GM23338 (cell line): ENCODE data around the gene CDK5RAP2. TPM values are rescaled to one million over a fixed set of nuclear protein-coding genes. Genes with fewer than 3 reads are reported as not detected.

Experiments used
- ATAC-seq: fragments of 200-7000 bp; cut with Tn5 transposase; 3 replicates; pipeline ENCODE4 v1.9.1; 2020
- DNase-seq: peaks from one replicate; pipeline ENCODE4 v3.0.0-alpha.2; 2015; ENCODE audit warnings: low spot score
- H2AFZ ChIP-seq: fragments of 200-600 bp; sonication (generic); 2 replicates; pipeline ENCODE4 v1.8.0; 2016; ENCODE audit warnings: antibody characterized with exemption, mild to moderate bottlenecking, moderate library complexity
- H3F3A ChIP-seq: fragments of 200-600 bp; sonication (generic); replicated peaks from 2 replicates; pipeline ENCODE4 v1.8.0; 2017; ENCODE audit warnings: antibody characterized with exemption, mixed run types, low read depth
- H3K27ac ChIP-seq: fragments of 200-600 bp; sonication (generic); 2 replicates; pipeline ENCODE4 v1.6.1; 2016; ENCODE audit warnings: low read depth
- H3K27me3 ChIP-seq: fragments of 200-600 bp; sonication (generic); 2 replicates; pipeline ENCODE4 v1.8.0; 2016; ENCODE audit warnings: mild to moderate bottlenecking, mixed run types, moderate library complexity; ENCODE audit not compliant: insufficient read depth
- H3K36me3 ChIP-seq: fragments of 200-600 bp; sonication (generic); 2 replicates; pipeline ENCODE4 v1.8.0; 2016; ENCODE audit warnings: mild to moderate bottlenecking; ENCODE audit not compliant: insufficient read depth
- H3K4me1 ChIP-seq: fragments of 200-600 bp; sonication (generic); 2 replicates; pipeline ENCODE4 v1.8.0; 2016; ENCODE audit warnings: mild to moderate bottlenecking, moderate library complexity; ENCODE audit not compliant: insufficient read depth
- H3K4me2 ChIP-seq: fragments of 200-600 bp; sonication (generic); 2 replicates; pipeline ENCODE4 v1.7.1; 2017; ENCODE audit warnings: mixed run types
- H3K4me3 ChIP-seq: fragments of 200-600 bp; sonication (generic); 2 replicates; pipeline ENCODE4 v1.6.1; 2016; ENCODE audit warnings: mixed run types
- H3K79me2 ChIP-seq: fragments of 200-600 bp; sonication (generic); replicated peaks from 2 replicates; pipeline ENCODE4 v1.8.0; 2017; ENCODE audit warnings: mild to moderate bottlenecking; ENCODE audit not compliant: insufficient read depth
- H3K9me2 ChIP-seq: fragments of 200-600 bp; sonication (generic); 2 replicates; pipeline ENCODE4 v1.8.0; 2017; ENCODE audit not compliant: insufficient read depth
- H4K20me1 ChIP-seq: fragments of 200-600 bp; sonication (generic); replicated peaks from 2 replicates; pipeline ENCODE4 v1.8.0; 2017; ENCODE audit warnings: mild to moderate bottlenecking; ENCODE audit not compliant: insufficient read depth
- H3K27ac Mint-ChIP-seq: 2 replicates; pipeline ENCODE4 v1.8.0; 2020; ENCODE audit warnings: inconsistent platforms, mild to moderate bottlenecking, moderate library complexity, mixed read lengths
- H3K27me3 Mint-ChIP-seq: 3 replicates; pipeline ENCODE4 v1.8.0; 2022; ENCODE audit warnings: low read depth, mild to moderate bottlenecking, moderate library complexity, mixed read lengths, inconsistent platforms; ENCODE audit not compliant: insufficient read depth, poor library complexity
- H3K36me3 Mint-ChIP-seq: 3 replicates; pipeline ENCODE4 v1.8.0; 2021; ENCODE audit warnings: low read depth, mild to moderate bottlenecking, inconsistent platforms, moderate library complexity, mixed read lengths
- H3K4me1 Mint-ChIP-seq: 3 replicates; pipeline ENCODE4 v1.8.0; 2020; ENCODE audit warnings: mild to moderate bottlenecking, inconsistent platforms, mixed read lengths
- H3K4me3 Mint-ChIP-seq: 3 replicates; pipeline ENCODE4 v1.8.0; 2021; ENCODE audit warnings: moderate library complexity, mild to moderate bottlenecking, inconsistent platforms, mixed read lengths
- H3K9me3 Mint-ChIP-seq: 3 replicates; pipeline ENCODE4 v1.8.0; 2020; ENCODE audit warnings: moderate library complexity, mild to moderate bottlenecking, inconsistent platforms, mixed read lengths
- CREB1 ChIP-seq: fragments of 250-450 bp; sonication (Bioruptor Pico); IDR thresholded peaks from 2 replicates; pipeline ENCODE4 v1.5.0; 2020; ENCODE audit warnings: low read depth, mild to moderate bottlenecking, moderate library complexity
- CTCF ChIP-seq, 2 experiments: fragments of 200-600 bp in 1 of 2; sonication (generic) in 1 of 2; conservative IDR thresholded peaks; 2 replicates each; pipeline versions ENCODE4 v1.5.1 to v1.6.1; 2016 to 2017; ENCODE audit warnings: antibody characterized with exemption in 2 of 2, low read depth in 2 of 2, mild to moderate bottlenecking in 2 of 2, moderate library complexity in 1 of 2
- EZH2 ChIP-seq: fragments of 200-600 bp; sonication (generic); IDR thresholded peaks from one replicate; pipeline ENCODE4 v1.8.0; 2017; ENCODE audit warnings: antibody characterized with exemption, mild to moderate bottlenecking, low read depth; ENCODE audit not compliant: unreplicated experiment
- EZH2phosphoT487 ChIP-seq: fragments of 200-600 bp; sonication (generic); IDR thresholded peaks from one replicate; pipeline ENCODE4 v1.8.1; 2018; ENCODE audit warnings: antibody characterized with exemption; ENCODE audit not compliant: unreplicated experiment
- JUNB ChIP-seq: IDR thresholded peaks from one replicate; pipeline ENCODE4 v1.6.1; 2016; ENCODE audit warnings: antibody characterized with exemption; ENCODE audit not compliant: unreplicated experiment
- STAT1 ChIP-seq: IDR thresholded peaks from one replicate; pipeline ENCODE4 v1.6.1; 2016; ENCODE audit warnings: antibody characterized with exemption; ENCODE audit not compliant: unreplicated experiment
- ZNF114 ChIP-seq: fragments of 250-450 bp; sonication (Bioruptor Pico); IDR thresholded peaks from 2 replicates; pipeline ENCODE4 v1.5.0; 2020; ENCODE audit warnings: mild to moderate bottlenecking, moderate library complexity
- ZNF331 ChIP-seq: fragments of 250-450 bp; sonication (Bioruptor Pico); IDR thresholded peaks from 2 replicates; pipeline ENCODE4 v1.5.0; 2020; ENCODE audit warnings: low read depth, mild to moderate bottlenecking, moderate library complexity
- polyA plus RNA-seq: library from polyadenylated mRNA; unstranded; fragments of >200 nt; fragmentation: Nextera tagmentation; extraction: Ambion mirVana; gene quantifications from 2 replicates; pipeline ENCODE4 v1.2.1, GENCODE V29; 2016
- total RNA-seq: library from RNA; depleted of rRNA; stranded (reverse); fragments of >200 nt; shearing (Covaris generic); gene quantifications from 2 replicates; pipeline ENCODE4 v1.2.3, GENCODE V29; 2014
- TF ChIP-seq, protein P1 (sequence below): IDR thresholded peaks from 2 replicates; pipeline ENCODE4 v1.6.1; 2016; ENCODE audit warnings: antibody characterized with exemption
- TF ChIP-seq, protein P2 (sequence below): fragments of 250-450 bp; sonication (Bioruptor Pico); IDR thresholded peaks from 2 replicates; pipeline ENCODE4 v1.5.0; 2020; ENCODE audit warnings: mild to moderate bottlenecking, moderate library complexity

The CDK5RAP2 gene
- total and polyA plus RNA-seq, 2 experiments from 2014 or later, result 50.7 to 65.7 TPM

GRCh38 chr9:120569556-120569955, 10.4 kb downstream of the CDK5RAP2 start:
- DNase-seq, result no peak
- Mint-ChIP-seq H3K27me3 (no peaks in the 10 kb centered on the region), H3K27ac (no peak overlapping the region), H3K36me3 (peaks cover 49% of the 10 kb centered on the region), H3K4me1 (no peaks in the 10 kb centered on the region), H3K4me3 (no peak overlapping the region), H3K9me3 (no peaks in the 10 kb centered on the region)
- Histone ChIP-seq H3K9me2 (no peaks in the 10 kb centered on the region), H3K4me2 (no peak overlapping the region), H3F3A (no peaks in the 10 kb centered on the region), H3K4me1 (no peaks in the 10 kb centered on the region), H3K27ac (no peak overlapping the region), H3K36me3 (peaks cover 45% of the 10 kb centered on the region), H3K27me3 (no peaks in the 10 kb centered on the region), H3K4me3 (no peak overlapping the region), H4K20me1 (peaks cover 22% of the 10 kb centered on the region), H3K79me2 (peaks cover 50% of the 10 kb centered on the region), H2AFZ (no peak overlapping the region)
- no peak for ATAC-seq
- no peak for TF ChIP-seq EZH2
- TF ChIP-seq CTCF (conservative IDR thresholded peaks at IDR 0.05; ENCODE audit: low read depth in 2 of 2), result peak; percentile 10 to 22; a peak in 1 of 4 replicates
- TF ChIP-seq, protein P1, sequence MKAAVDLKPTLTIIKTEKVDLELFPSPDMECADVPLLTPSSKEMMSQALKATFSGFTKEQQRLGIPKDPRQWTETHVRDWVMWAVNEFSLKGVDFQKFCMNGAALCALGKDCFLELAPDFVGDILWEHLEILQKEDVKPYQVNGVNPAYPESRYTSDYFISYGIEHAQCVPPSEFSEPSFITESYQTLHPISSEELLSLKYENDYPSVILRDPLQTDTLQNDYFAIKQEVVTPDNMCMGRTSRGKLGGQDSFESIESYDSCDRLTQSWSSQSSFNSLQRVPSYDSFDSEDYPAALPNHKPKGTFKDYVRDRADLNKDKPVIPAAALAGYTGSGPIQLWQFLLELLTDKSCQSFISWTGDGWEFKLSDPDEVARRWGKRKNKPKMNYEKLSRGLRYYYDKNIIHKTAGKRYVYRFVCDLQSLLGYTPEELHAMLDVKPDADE, result no peak

- no peaks in the 10 kb centered on the region for H3K4me1 Mint-ChIP-seq
- Histone ChIP-seq H3K4me1 (no peaks in the 10 kb centered on the region), H4K20me1 (peaks cover 25% of the 10 kb centered on the region), H3K79me2 (peaks cover 49% of the 10 kb centered on the region), H3F3A (no peaks in the 10 kb centered on the region), H3K9me2 (no peaks in the 10 kb centered on the region), H3K4me3 (no peak overlapping the region), H2AFZ (no peak overlapping the region), H3K36me3 (peaks cover 45% of the 10 kb centered on the region), H3K27ac (no peak overlapping the region), H3K27me3 (no peaks in the 10 kb centered on the region), H3K4me2 (no peak overlapping the region)
- DNase-seq, result no peak
- no peak overlapping the region for H3K4me3 Mint-ChIP-seq
- H3K27ac Mint-ChIP-seq, result no peak overlapping the region
- peaks cover 49% of the 10 kb centered on the region for H3K36me3 Mint-ChIP-seq
- no peak for ATAC-seq
- H3K27me3 Mint-ChIP-seq, result no peaks in the 10 kb centered on the region
- H3K9me3 Mint-ChIP-seq, result no peaks in the 10 kb centered on the region
- TF ChIP-seq, protein P1, result no peak
- TF ChIP-seq ZNF114 (CRISPR knock-in tag), result no peak
- TF ChIP-seq EZH2, result no peak
- TF ChIP-seq EZH2phosphoT487, result no peak
- TF ChIP-seq STAT1, result no peak
- TF ChIP-seq JUNB, result no peak
- TF ChIP-seq, protein P2, sequence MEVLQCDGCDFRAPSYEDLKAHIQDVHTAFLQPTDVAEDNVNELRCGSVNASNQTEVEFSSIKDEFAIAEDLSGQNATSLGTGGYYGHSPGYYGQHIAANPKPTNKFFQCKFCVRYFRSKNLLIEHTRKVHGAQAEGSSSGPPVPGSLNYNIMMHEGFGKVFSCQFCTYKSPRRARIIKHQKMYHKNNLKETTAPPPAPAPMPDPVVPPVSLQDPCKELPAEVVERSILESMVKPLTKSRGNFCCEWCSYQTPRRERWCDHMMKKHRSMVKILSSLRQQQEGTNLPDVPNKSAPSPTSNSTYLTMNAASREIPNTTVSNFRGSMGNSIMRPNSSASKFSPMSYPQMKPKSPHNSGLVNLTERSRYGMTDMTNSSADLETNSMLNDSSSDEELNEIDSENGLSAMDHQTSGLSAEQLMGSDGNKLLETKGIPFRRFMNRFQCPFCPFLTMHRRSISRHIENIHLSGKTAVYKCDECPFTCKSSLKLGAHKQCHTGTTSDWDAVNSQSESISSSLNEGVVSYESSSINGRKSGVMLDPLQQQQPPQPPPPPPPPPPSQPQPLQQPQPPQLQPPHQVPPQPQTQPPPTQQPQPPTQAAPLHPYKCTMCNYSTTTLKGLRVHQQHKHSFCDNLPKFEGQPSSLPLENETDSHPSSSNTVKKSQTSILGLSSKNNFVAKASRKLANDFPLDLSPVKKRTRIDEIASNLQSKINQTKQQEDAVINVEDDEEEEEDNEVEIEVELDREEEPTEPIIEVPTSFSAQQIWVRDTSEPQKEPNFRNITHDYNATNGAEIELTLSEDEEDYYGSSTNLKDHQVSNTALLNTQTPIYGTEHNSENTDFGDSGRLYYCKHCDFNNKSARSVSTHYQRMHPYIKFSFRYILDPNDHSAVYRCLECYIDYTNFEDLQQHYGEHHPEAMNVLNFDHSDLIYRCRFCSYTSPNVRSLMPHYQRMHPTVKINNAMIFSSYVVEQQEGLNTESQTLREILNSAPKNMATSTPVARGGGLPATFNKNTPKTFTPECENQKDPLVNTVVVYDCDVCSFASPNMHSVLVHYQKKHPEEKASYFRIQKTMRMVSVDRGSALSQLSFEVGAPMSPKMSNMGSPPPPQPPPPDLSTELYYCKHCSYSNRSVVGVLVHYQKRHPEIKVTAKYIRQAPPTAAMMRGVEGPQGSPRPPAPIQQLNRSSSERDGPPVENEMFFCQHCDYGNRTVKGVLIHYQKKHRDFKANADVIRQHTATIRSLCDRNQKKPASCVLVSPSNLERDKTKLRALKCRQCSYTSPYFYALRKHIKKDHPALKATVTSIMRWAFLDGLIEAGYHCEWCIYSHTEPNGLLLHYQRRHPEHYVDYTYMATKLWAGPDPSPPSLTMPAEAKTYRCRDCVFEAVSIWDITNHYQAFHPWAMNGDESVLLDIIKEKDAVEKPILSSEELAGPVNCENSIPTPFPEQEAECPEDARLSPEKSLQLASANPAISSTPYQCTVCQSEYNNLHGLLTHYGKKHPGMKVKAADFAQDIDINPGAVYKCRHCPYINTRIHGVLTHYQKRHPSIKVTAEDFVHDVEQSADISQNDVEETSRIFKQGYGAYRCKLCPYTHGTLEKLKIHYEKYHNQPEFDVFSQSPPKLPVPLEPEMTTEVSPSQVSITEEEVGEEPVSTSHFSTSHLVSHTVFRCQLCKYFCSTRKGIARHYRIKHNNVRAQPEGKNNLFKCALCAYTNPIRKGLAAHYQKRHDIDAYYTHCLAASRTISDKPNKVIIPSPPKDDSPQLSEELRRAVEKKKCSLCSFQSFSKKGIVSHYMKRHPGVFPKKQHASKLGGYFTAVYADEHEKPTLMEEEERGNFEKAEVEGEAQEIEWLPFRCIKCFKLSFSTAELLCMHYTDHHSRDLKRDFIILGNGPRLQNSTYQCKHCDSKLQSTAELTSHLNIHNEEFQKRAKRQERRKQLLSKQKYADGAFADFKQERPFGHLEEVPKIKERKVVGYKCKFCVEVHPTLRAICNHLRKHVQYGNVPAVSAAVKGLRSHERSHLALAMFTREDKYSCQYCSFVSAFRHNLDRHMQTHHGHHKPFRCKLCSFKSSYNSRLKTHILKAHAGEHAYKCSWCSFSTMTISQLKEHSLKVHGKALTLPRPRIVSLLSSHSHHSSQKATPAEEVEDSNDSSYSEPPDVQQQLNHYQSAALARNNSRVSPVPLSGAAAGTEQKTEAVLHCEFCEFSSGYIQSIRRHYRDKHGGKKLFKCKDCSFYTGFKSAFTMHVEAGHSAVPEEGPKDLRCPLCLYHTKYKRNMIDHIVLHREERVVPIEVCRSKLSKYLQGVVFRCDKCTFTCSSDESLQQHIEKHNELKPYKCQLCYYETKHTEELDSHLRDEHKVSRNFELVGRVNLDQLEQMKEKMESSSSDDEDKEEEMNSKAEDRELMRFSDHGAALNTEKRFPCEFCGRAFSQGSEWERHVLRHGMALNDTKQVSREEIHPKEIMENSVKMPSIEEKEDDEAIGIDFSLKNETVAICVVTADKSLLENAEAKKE, result no peak
- no peak for TF ChIP-seq CREB1
- TF ChIP-seq ZNF331 (CRISPR knock-in tag), result no peak
Observed at GRCh38 chr9:120568816-120569215, 11.2 kb downstream of the CDK5RAP2 start.
